ENCODE measurements around the gene TAS2R4. TPM values are rescaled to one million over a fixed set of nuclear protein-coding genes. Genes with fewer than 3 reads are reported as not detected.

TAS2R4 gene
- total RNA-seq, 4 donors from 2014 or later: 1.5 to 7.3 (median 4.5) TPM

DNA sequence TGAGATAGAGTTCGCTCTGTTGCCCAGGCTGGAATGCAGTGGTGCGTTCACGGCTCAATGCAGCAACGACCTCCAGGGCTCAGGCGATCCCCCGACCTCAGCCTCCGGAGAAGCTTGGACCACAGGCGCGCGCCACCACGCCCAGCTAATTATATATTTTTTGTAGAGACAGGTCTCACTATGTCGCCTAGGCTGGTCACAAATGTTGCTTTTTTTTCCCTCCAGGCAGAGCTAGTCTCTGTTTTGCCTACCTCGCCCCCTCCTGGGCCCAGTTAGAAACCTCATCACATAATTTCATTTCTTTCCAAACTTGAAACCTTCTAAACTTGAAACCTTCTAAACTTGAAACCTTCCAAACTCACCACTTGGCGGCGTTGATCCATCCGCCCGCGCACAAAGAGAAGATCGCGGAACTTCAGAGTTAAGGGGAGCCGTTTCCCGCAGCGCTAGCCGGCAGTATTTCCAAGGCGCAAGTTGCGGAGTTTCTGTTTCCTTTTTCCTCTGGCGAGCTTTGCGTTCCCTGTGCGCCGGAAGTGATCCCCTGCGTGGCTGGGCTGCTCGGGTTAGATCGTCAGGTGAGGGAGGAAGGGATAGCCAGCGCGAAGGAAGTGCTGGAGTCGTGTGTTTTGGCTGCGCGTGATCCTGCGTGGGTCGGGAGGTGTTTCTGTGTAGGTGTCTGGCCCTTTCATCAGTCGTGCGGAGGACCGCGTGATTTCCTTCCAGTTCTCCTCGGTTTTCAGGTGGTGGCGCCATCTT lies 38.5 kb upstream of the TAS2R4 start, which contains the start of gene SSBP1:
TSS of gene SSBP1 (plus strand) at position 523 of the 756 bp plus-strand sequence. CDS start 809 bp downstream, outside the sequence.
- peak within 1 kb of the TSS; percentile 58 to 81 (median 70) for H3K4me3 ChIP-seq

DNA sequence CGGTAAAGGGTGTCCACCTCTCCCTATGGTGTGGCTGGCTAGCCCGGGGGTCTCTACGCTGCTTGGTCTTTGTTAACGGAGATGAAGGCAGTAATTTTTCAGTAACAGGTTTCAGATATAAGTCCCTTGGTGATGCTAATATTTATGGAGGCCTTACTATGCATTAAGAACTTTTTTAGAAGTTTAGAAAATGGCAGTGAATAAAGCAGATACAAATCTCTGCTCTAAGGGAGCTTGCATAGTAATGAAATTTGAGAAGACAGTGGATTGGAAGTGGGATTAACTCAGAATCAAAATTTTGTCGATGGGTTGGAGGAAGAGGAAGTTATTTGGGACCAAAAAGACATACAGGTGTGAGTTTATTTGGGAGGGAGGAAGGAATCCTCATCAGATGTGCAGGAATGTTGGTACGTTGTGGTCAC lies 37.9 kb upstream of the TAS2R4 start:
- Histone ChIP-seq H3K4me1 (peaks cover 0 to 31% (median 6%) of the 10 kb centered on the region in 4 donors), H3K36me3 (peaks cover 0 to 38% (median 8%) of the 10 kb centered on the region in 3 donors), H3K27me3 (no peaks in the 10 kb centered on the region), H3K9me3 (no peaks in the 10 kb centered on the region), H3K4me3 (peak overlapping the region; percentile 58 to 81 (median 70)), H3K27ac (peak overlapping the region; percentile 52 to 87 (median 84))
- TF ChIP-seq POLR2A (IDR thresholded peaks at IDR 0.05) (no peak), EP300 (IDR thresholded peaks at IDR 0.05) (no peak)
- TF ChIP-seq, protein P1, sequence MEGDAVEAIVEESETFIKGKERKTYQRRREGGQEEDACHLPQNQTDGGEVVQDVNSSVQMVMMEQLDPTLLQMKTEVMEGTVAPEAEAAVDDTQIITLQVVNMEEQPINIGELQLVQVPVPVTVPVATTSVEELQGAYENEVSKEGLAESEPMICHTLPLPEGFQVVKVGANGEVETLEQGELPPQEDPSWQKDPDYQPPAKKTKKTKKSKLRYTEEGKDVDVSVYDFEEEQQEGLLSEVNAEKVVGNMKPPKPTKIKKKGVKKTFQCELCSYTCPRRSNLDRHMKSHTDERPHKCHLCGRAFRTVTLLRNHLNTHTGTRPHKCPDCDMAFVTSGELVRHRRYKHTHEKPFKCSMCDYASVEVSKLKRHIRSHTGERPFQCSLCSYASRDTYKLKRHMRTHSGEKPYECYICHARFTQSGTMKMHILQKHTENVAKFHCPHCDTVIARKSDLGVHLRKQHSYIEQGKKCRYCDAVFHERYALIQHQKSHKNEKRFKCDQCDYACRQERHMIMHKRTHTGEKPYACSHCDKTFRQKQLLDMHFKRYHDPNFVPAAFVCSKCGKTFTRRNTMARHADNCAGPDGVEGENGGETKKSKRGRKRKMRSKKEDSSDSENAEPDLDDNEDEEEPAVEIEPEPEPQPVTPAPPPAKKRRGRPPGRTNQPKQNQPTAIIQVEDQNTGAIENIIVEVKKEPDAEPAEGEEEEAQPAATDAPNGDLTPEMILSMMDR (IDR thresholded peaks at IDR 0.05): no peak
- no peak for DNase-seq (ENCODE audit: low spot score in 2 of 2)
- 0 to 1% methylated on average over 6 of the region's 6 CpGs for WGBS, 2 donors

More for the DNA sequence above, 38.5 kb upstream of the TAS2R4 start, which contains the start of gene SSBP1:
- DNase-seq (ENCODE audit: low spot score in 2 of 2): peak; percentile 69 to 83
- H3K27ac ChIP-seq: peak within 1 kb of the TSS; percentile 52 to 87 (median 84)
- H3K36me3 ChIP-seq: peaks cover 0 to 32% (median 4%) of the 10 kb centered on the region in 3 donors
- 3 to 5% methylated on average over 41 to 46 of the region's 46 CpGs for WGBS, 2 donors
- H3K9me3 ChIP-seq: no peaks in the 10 kb centered on the region
- peak in 1 of 2 donors; percentile 57 for TF ChIP-seq POLR2A (IDR thresholded peaks at IDR 0.05)
- peak; percentile 90 to 96 for TF ChIP-seq EP300 (IDR thresholded peaks at IDR 0.05)
- TF ChIP-seq, protein P1 (IDR thresholded peaks at IDR 0.05): peak; percentile 60 to 86 (median 78)
- no peaks in the 10 kb centered on the region for H3K27me3 ChIP-seq
- peaks cover 0 to 31% (median 6%) of the 10 kb centered on the region in 4 donors for H3K4me1 ChIP-seq

DNA sequence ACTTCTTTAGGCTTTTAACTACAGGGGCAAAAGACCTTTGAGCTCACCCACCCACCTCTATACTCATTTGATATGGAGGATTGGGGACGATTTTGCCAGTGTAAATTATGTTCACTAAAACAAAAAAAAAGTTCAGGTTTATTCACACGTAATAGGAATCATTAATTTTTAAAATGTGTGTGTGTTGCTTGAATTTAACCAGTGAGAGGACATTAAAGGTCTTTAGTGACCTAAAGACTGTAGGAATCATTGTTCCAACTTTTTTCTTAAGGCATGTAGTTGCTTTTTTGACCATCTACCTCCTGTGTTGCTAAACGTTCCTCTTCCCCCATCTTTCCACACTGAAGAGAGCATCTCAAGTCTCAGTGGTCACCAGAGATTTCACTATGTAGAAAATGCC lies 37.2 kb upstream of the TAS2R4 start:
- Histone ChIP-seq H3K27me3 (no peaks in the 10 kb centered on the region), H3K9me3 (no peaks in the 10 kb centered on the region), H3K4me1 (peaks cover 0 to 31% (median 6%) of the 10 kb centered on the region in 4 donors), H3K36me3 (peaks cover 0 to 44% (median 14%) of the 10 kb centered on the region in 3 donors), H3K4me3 (peak overlapping the region in 1 of 4 donors; percentile 65), H3K27ac (no peak overlapping the region)
- no peak for DNase-seq (ENCODE audit: low spot score in 2 of 2)
- TF ChIP-seq, protein P1 (IDR thresholded peaks at IDR 0.05): no peak
- TF ChIP-seq EP300 (IDR thresholded peaks at IDR 0.05) (no peak), POLR2A (IDR thresholded peaks at IDR 0.05) (no peak)
- WGBS, 2 donors: 46 to 66% methylated on average over 3 of the region's 3 CpGs

DNA sequence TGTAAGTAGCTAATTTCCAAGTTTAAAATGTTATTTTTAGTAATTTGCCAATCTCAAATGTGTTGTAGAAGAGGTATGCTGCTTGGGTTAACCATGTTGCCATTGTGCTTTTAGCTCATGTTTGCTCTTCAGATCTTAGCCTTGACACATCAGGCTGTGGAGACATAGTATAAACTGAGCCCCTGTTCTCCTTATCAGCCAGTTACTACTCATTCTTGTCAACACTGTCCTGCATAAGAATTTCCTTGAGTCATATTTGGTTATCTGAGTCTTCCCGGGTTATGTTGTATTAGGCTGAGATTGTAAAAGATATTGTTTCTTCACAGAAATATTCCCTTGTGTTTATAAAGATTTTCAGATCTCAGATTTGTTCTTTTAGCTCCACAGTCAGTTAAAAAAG lies 34.2 kb upstream of the TAS2R4 start:
- TF ChIP-seq POLR2A (IDR thresholded peaks at IDR 0.05): no peak
- TF ChIP-seq, protein P1 (IDR thresholded peaks at IDR 0.05): no peak
- TF ChIP-seq EP300 (IDR thresholded peaks at IDR 0.05): no peak
- no peak overlapping the region for H3K27ac ChIP-seq
- no peak for DNase-seq (ENCODE audit: low spot score in 2 of 2)
- peaks cover 4 to 72% (median 14%) of the 10 kb centered on the region in 3 donors for H3K36me3 ChIP-seq
- no peaks in the 10 kb centered on the region for H3K9me3 ChIP-seq
- H3K27me3 ChIP-seq: no peaks in the 10 kb centered on the region
- 86 to 98% methylated on average over 1 of the region's 1 CpG for WGBS, 2 donors
- H3K4me3 ChIP-seq: no peak overlapping the region
- H3K4me1 ChIP-seq: peaks cover 0 to 28% (median 6%) of the 10 kb centered on the region in 4 donors

DNA sequence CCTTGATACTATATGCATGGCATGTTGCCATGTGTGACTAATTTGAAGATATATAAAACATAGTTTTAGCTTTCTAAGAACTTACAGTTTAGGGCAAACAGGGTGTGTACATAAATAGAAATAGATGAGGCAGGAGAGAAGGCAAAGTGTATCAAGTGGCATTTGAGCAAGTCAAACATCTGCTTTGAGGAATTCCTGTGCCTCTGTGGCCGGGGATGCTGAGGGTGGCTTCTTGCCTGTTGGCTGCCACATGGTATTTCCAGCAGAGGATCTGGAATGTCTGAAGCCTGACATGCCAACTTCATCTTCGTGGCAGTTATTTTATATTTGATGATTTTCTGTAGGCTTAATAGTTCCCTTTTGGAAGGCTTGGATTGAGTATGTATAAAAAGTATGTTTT lies 32.3 kb upstream of the TAS2R4 start:
- 82 to 87% methylated on average over 2 of the region's 2 CpGs for WGBS, 2 donors
- DNase-seq (ENCODE audit: low spot score in 2 of 2): no peak
- TF ChIP-seq EP300 (IDR thresholded peaks at IDR 0.05) (no peak), POLR2A (IDR thresholded peaks at IDR 0.05) (no peak)
- TF ChIP-seq, protein P1 (IDR thresholded peaks at IDR 0.05): no peak
- Histone ChIP-seq H3K4me1 (peaks cover 0 to 20% (median 1%) of the 10 kb centered on the region in 4 donors), H3K27ac (no peak overlapping the region), H3K4me3 (no peak overlapping the region), H3K9me3 (no peaks in the 10 kb centered on the region), H3K27me3 (no peaks in the 10 kb centered on the region), H3K36me3 (peaks cover 4 to 91% (median 15%) of the 10 kb centered on the region in 3 donors)

Measured in tibial nerve (tissue), 4 donors.